ENCODE data around the gene FAM210B. TPM values are rescaled to one million over a fixed set of nuclear protein-coding genes. Genes with fewer than 3 reads are reported as not detected.
"Not testable (repeated sequence)": the region's sequence is repeated elsewhere in the genome, so short reads cannot be mapped to it uniquely, and the experiment has no call there.

The FAM210B gene
- total and polyA plus RNA-seq, 10 of the 15 experiments (the other 5 are each of a cell fraction or from before 2014, with no cell fraction given): 0.13 to 1.4 (median 0.68) TPM

DNA sequence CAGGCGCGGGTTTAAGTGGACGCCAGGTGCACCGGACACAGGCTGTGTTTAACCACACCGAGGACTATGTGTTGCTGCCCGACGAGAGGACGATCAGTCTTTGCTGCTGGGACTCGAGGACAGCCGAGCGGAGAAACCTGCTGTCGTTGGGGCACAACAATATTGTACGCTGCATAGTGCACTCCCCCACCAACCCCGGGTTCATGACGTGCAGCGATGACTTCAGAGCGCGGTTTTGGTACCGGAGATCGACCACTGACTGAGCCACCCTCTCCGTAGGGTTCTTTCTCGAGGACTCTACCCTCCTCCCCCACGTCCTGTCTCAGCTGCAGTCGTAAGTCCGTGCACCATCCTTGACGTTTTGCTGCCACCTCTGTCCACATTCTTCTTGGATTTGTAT, 44.7 kb downstream of the FAM210B start:
- Histone ChIP-seq H3K79me2 (ENCODE audit: control insufficient read depth, insufficient read depth, low read length) (peaks cover 2% of the 10 kb centered on the region), H3K9ac (ENCODE audit: control insufficient read depth, insufficient read depth, low read length) (no peak overlapping the region), H3K27ac (ENCODE audit: control insufficient read depth, insufficient read depth) (no peak overlapping the region), H3K4me2 (ENCODE audit: control insufficient read depth, insufficient read depth) (no peak overlapping the region), H2AFZ (ENCODE audit: control insufficient read depth, low read depth, low read length) (no peak overlapping the region), H4K20me1 (ENCODE audit: control insufficient read depth, insufficient read depth) (no peaks in the 10 kb centered on the region), H3K9me3 (replicated peaks; ENCODE audit: control insufficient read depth, insufficient read depth, low read length) (no peaks in the 10 kb centered on the region), H3K27me3 (replicated peaks in 1 of 2; ENCODE audit: control insufficient read depth in 2 of 2, insufficient read depth in 2 of 2, low read length in 1 of 2) (no peaks in the 10 kb centered on the region), H3K36me3 (ENCODE audit: control insufficient read depth in 2 of 2, insufficient read depth in 2 of 2, low read length in 1 of 2) (peaks cover 9 to 47% of the 10 kb centered on the region in 2 experiments), H3K4me1 (ENCODE audit: control insufficient read depth, insufficient read depth, low read length) (no peaks in the 10 kb centered on the region), H3K4me3 (no peak overlapping the region)
- DNase-seq (ENCODE audit: low read depth, low spot score): no peak
- in situ Hi-C loops (cut with MboI) (no loop called here), intact Hi-C loops (cut with micrococcal nuclease; ENCODE audit: unreplicated experiment) (no loop called here)
- no peak for ATAC-seq
- no peak for FAIRE-seq
- POLR2A ChIA-PET: no interaction called here
- WGBS (ENCODE audit: insufficient coverage, insufficient replicate concordance, low lambda C conversion rate, missing lambda C conversion rate): 98% methylated on average over 26 of the region's 26 CpGs
- TF ChIP-seq RB1 (IDR thresholded peaks at IDR 0.05; ENCODE audit: borderline replicate concordance) (no peak), DPF2 (IDR thresholded peaks at IDR 0.05) (no peak), ESRRA (IDR thresholded peaks at IDR 0.05; ENCODE audit: low read length) (no peak)
- RAD21 ChIA-PET (ENCODE audit: unreplicated experiment): no interaction called here
- CTCF ChIA-PET: no interaction called here
- BruUV-seq (replicated peaks): no TSS peak
- SMC1A ChIA-PET (ENCODE audit: uncharacterized antibody, unreplicated experiment): no interaction called here

DNA sequence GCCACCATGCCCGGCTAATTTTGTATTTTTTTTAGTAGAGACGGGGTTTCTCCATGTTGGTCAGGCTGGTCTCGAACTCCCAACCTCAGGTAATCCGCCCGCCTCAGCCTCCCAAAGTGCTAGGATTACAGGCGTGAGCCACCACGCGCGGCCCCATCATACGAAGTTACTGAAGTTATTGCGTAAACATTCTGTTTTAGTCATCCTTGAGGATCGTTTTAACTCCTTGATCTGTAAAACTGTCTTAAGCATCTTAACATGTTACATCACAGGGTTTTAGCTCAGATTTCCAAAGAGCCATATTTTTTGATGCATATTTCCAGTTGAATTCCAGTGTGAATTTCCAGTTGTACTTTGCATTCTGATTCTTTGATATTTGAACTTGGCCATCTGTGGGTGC, 46.6 kb downstream of the FAM210B start:
- H4K20me1 ChIP-seq (ENCODE audit: control insufficient read depth, insufficient read depth); H3K4me3 ChIP-seq; H3K4me2 ChIP-seq (ENCODE audit: control insufficient read depth, insufficient read depth); DNase-seq (ENCODE audit: low read depth, low spot score); H3K27me3 ChIP-seq (replicated peaks in 1 of 2; ENCODE audit: control insufficient read depth in 2 of 2, insufficient read depth in 2 of 2, low read length in 1 of 2); H3K9me3 ChIP-seq (replicated peaks; ENCODE audit: control insufficient read depth, insufficient read depth, low read length); in situ Hi-C loops (cut with MboI); BruUV-seq (replicated peaks); H2AFZ ChIP-seq (ENCODE audit: control insufficient read depth, low read depth, low read length); POLR2A ChIA-PET; H3K27ac ChIP-seq (ENCODE audit: control insufficient read depth, insufficient read depth); FAIRE-seq; H3K9ac ChIP-seq (ENCODE audit: control insufficient read depth, insufficient read depth, low read length); RAD21 ChIA-PET (ENCODE audit: unreplicated experiment); H3K4me1 ChIP-seq (ENCODE audit: control insufficient read depth, insufficient read depth, low read length); H3K79me2 ChIP-seq (ENCODE audit: control insufficient read depth, insufficient read depth, low read length); intact Hi-C loops (cut with micrococcal nuclease; ENCODE audit: unreplicated experiment); ATAC-seq: not testable (repeated sequence)
- SMC1A ChIA-PET (ENCODE audit: uncharacterized antibody, unreplicated experiment): interaction anchor here (0.9 kb wide), 1 partner anchor 23 kb away, joined by 3 read pairs; no protein-coding TSS in a partner anchor
- over 99% methylated on average over 12 of the region's 12 CpGs for WGBS (ENCODE audit: insufficient coverage, insufficient replicate concordance, low lambda C conversion rate, missing lambda C conversion rate)
- CTCF ChIA-PET: interaction anchor here (1.3 kb wide), 1 partner anchor 10 kb away, joined by 3 read pairs; no protein-coding TSS in a partner anchor
- H3K36me3 ChIP-seq (ENCODE audit: control insufficient read depth in 2 of 2, insufficient read depth in 2 of 2, low read length in 1 of 2): peaks cover 7 to 40% of the 10 kb centered on the region in 2 experiments
